Measurements from ENCODE around the gene KRTAP5-1.

DNA sequence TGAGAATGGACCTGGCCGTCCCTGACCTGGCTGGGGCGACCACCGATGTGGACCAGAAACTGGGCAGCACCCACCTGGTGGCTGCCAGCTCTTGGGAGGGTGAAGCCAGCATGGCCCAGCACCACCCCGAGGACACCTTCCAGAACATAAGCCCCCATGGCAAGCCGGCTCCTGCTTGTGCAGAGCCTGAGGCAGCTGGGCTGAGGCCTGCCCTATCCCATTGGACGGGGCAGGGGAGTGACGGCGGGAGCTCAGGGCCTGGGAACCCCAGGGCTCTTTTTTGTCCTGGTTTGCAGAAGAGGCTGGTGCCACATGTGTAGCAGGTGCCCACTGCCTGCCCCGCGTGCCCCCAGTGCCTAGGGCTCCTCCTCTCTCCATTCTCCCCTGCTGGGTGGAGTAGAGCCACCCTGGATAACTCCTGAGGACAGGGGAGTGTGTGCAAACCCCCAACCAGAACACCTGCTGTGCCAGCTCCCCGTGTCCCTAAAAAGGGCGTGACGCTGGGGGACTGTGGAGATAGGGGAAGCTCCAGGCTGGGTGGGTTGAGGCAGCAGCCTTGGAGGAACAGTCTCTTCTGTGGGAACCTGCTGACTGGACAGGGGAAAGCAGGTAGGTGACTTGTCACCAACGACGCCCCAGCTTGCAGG is 25.0 kb downstream of the KRTAP5-1 start:
- TF ChIP-seq RFX5 (IDR thresholded peaks at IDR 0.05; ENCODE audit: low read length) (no peak), YY1 (IDR thresholded peaks at IDR 0.05; ENCODE audit: low read depth) (no peak), POLR2AphosphoS5 (IDR thresholded peaks at IDR 0.05; ENCODE audit: low read depth, low read length) (no peak), CHD2 (IDR thresholded peaks at IDR 0.05; ENCODE audit: low read length, partially characterized antibody) (no peak), ELF1 (IDR thresholded peaks at IDR 0.05) (no peak), TEAD4 (IDR thresholded peaks at IDR 0.05; ENCODE audit: borderline replicate concordance, insufficient read depth) (no peak), NRF1 (IDR thresholded peaks at IDR 0.05; ENCODE audit: low read depth, low read length) (no peak), GABPA (IDR thresholded peaks at IDR 0.05; ENCODE audit: low read depth) (no peak), EZH2phosphoT487 (IDR thresholded peaks at IDR 0.05; ENCODE audit: borderline replicate concordance, low read depth) (no peak), MXI1 (IDR thresholded peaks at IDR 0.05; ENCODE audit: low read depth, low read length) (no peak), TAF1 (IDR thresholded peaks at IDR 0.05; ENCODE audit: borderline replicate concordance, low read depth, low read length) (no peak)
- TF ChIP-seq, protein P1, sequence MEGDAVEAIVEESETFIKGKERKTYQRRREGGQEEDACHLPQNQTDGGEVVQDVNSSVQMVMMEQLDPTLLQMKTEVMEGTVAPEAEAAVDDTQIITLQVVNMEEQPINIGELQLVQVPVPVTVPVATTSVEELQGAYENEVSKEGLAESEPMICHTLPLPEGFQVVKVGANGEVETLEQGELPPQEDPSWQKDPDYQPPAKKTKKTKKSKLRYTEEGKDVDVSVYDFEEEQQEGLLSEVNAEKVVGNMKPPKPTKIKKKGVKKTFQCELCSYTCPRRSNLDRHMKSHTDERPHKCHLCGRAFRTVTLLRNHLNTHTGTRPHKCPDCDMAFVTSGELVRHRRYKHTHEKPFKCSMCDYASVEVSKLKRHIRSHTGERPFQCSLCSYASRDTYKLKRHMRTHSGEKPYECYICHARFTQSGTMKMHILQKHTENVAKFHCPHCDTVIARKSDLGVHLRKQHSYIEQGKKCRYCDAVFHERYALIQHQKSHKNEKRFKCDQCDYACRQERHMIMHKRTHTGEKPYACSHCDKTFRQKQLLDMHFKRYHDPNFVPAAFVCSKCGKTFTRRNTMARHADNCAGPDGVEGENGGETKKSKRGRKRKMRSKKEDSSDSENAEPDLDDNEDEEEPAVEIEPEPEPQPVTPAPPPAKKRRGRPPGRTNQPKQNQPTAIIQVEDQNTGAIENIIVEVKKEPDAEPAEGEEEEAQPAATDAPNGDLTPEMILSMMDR (IDR thresholded peaks at IDR 0.05) = no peak
- TF ChIP-seq, protein P2, sequence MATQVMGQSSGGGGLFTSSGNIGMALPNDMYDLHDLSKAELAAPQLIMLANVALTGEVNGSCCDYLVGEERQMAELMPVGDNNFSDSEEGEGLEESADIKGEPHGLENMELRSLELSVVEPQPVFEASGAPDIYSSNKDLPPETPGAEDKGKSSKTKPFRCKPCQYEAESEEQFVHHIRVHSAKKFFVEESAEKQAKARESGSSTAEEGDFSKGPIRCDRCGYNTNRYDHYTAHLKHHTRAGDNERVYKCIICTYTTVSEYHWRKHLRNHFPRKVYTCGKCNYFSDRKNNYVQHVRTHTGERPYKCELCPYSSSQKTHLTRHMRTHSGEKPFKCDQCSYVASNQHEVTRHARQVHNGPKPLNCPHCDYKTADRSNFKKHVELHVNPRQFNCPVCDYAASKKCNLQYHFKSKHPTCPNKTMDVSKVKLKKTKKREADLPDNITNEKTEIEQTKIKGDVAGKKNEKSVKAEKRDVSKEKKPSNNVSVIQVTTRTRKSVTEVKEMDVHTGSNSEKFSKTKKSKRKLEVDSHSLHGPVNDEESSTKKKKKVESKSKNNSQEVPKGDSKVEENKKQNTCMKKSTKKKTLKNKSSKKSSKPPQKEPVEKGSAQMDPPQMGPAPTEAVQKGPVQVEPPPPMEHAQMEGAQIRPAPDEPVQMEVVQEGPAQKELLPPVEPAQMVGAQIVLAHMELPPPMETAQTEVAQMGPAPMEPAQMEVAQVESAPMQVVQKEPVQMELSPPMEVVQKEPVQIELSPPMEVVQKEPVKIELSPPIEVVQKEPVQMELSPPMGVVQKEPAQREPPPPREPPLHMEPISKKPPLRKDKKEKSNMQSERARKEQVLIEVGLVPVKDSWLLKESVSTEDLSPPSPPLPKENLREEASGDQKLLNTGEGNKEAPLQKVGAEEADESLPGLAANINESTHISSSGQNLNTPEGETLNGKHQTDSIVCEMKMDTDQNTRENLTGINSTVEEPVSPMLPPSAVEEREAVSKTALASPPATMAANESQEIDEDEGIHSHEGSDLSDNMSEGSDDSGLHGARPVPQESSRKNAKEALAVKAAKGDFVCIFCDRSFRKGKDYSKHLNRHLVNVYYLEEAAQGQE (IDR thresholded peaks at IDR 0.05; ENCODE audit: low read depth, low read length) = no peak
- TF ChIP-seq, protein P3, sequence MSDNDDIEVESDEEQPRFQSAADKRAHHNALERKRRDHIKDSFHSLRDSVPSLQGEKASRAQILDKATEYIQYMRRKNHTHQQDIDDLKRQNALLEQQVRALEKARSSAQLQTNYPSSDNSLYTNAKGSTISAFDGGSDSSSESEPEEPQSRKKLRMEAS (IDR thresholded peaks at IDR 0.05; ENCODE audit: low read depth) = no peak

Measured in SK-N-SH (cell line).